SW 1271 (cell line): ENCODE results near the gene SAMD15.
"Not testable (repeated sequence)": the region's sequence is repeated elsewhere in the genome, so short reads cannot be mapped to it uniquely, and the experiment has no call there.

Experiments
- DNase-seq, 2 experiments: peaks; one replicate each; lab custom pipeline; 2025; lab: John Stamatoyannopoulos, UW

The SAMD15 gene

DNA sequence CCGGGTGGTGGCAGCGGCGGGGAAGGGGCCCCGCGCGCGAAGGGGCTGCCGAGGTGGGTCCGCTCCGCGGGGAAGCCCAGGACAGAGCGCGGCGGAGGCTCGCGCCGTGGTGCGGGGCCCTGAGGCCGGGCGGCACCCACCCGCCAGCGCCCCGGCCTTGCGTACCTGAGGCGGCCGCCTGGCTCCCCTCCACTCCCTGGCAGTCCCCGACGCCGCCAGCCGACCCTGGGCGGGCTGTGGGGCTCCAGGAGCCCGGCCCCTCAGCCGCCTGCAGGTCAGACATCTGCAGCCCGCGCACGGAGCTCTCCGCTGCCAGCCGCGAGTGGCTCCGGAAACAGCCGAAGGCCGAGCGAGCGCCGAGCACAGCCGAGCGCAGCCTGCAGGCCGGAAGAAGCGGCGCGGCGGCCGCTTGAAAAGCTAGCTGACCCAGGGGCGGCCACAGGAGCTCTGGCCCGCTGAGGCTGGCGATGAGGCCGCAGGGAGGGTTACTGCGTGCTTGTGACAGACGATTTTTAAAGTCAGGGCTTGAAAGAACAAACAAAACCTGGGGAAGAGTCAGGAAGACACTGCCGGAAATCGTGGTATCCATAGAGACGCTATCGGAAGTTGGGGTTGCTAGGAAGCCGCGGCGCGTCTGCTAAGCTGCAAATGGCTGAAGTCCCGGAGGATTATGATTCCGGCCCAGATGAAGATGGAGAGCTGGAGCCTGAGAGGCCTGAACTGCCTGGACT is at the start of gene SAMD15, which contains the start of gene TMED8:
SAMD15 (plus strand) TSS at position 609 of the 731 bp plus-strand sequence; CDS start at position 649, 40 bp downstream.
TMED8 (minus strand) TSS at position 324 of the 731 bp plus-strand sequence; CDS start at position 283, 41 bp downstream.
- DNase-seq, result peak; percentile 59 to 88

DNA sequence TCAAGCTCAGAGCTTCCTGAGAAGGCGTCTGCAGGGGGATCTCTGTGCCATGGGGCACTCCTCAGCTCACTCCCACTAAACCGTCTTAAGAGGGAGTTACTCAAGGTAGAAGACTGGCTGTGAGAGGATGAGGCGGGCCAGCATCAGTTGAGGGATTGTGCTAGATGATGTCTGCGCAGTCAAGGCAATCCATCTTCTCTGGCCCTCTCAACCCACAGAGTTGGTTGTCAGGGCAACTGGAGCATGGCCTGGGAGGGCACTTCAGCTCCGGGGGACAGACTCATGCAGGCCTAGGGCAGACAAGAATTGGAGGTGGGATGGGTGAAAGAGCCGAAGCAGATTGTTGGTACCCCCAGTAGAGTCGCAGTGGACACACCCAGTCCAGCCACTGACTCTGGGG is 47.3 kb upstream of the SAMD15 start:
- no peak for DNase-seq

DNA sequence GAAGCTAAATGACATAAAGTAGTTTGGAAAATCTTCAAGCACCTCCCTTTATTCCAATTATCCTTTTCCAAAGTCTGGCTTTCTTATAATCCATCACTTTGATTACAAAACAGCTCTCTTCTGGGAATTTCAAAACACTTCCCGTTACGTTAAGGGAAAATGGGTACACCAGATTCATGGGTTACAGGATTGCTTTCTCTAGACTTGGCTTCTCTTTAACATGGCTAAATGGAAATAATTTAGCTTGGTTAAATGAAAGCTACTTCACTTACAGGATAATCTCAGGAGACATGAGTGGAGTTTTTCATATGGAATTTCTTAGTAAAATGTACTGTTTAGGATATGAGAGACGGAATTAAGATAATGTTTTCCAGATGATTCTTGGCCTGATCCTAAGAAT is 41.6 kb upstream of the SAMD15 start:
- DNase-seq, result no peak

DNA sequence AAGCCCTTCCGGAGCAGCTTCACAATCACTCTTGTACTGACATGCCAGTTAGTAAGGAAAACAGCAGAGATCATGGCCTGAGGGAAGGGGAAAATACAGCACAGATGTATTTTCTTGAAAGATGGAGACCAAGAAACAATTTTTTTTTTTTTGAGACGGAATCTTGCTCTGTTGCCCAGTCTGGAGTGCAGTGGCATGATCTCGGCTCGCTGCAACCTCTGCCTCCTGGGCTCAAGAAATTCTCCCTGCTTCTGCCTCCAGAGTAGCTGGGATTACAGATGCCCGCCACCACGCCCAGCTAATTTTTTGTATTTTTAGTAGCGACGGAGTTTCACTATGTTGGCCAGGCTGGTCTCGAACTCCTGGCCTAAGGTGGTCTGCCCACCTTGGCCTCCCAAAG is 39.9 kb upstream of the SAMD15 start:
- DNase-seq, result not testable (repeated sequence)

DNA sequence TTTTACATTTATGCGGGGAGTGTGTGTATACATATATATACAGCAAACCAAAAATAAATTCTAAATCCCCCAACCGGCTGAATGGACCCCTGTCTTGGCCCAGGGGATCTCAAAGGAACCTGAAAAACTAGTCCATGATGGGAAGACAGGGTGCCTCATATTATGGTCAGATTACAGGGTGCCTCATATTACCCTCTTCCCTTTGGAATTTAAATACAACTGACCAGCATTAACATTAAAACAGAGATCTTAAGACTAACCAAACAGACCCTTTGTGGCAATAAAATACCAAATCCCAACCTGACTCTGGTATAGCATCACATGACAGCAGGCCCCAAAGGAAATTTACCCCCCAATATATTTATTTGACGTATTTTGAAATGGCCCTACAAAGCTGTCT is 39.3 kb upstream of the SAMD15 start:
- no peak for DNase-seq

DNA sequence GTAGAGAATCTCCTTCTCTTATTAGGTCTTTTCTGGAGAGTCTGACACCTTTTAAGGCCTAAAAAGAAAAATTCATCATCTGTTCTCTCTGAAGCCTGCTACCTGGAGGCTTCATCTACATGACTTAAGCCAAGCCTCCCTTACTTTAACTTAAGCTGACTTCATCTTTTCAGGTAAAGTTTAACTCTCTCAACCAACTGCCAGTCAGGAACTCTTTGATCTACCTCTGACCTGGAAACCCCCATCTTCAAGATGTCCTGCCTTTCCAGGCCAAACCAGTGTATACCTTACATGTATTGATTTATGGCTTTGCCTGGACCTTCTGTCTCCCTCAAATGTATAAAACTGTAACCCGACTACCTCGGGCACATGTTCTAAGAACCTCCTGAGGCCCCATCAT is 38.9 kb upstream of the SAMD15 start:
- DNase-seq, result no peak

DNA sequence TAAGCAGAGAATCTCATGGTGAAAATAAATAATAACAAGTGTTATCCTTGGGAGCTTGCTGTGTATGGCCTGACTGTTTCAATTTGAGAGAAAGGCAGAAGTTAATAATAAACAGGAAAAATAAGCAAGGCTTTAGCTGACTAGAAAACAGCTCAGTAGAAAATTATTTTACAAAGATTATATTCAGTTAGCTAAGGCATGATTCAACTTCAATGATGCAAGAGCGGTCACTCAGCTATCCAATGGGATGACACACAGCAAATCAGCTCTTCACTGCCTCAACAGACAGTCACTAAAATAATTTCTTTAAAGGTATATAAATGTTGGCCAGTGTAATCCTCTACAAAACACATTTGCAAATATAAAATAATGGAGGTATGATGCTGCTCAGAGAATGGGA is 37.8 kb upstream of the SAMD15 start:
- DNase-seq, result no peak

DNA sequence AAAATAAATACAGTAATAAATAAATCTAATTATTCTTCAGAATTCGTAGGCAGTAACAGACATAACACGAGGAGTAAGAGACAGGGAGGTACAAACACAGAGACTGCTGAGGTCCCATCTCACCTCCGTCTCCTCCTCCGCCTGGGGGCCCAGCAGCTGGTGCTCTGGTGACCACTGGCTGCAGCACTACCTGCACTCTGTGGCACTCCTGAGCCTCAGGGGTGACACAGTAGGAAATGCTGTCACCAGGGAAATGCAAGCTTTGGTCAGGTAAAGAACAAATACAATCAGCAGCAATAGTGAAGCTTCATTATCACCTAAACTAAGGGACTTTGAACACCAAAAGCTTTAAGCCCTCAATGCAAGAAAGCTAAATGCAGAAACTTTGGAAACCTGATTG is 36.8 kb upstream of the SAMD15 start:
- no peak for DNase-seq

DNA sequence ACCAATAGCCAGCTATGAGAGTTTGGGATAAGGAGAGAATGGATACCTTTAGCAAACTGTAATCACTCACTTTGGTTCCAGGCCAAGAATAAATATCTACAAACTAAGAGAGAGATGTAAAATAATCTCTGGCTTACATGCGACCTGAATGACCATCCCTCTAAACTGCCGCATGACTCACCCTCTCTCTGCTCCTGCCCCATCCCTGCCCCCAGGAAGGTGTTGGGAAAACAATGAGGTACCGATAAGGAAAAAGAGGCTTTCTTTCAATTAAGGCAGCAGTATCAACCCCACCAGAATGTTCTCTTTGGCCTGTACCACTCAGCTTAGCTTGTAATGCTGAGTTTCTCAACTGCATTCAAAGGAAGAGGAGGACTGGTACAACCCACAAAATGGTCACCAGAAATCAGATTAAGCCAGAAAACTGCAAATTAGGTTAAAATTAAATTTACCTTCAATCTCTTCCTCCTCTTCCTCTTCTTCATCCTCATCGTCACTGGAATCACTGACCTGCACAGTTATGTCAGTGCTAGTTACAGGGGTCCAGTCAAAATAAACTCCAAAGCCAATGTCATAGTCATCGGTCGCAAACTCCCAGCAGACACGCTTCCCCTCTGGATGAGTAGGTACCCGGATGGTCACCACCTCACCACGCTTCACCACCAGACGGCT is 34.3 kb upstream of the SAMD15 start:
- DNase-seq, result no peak

DNA sequence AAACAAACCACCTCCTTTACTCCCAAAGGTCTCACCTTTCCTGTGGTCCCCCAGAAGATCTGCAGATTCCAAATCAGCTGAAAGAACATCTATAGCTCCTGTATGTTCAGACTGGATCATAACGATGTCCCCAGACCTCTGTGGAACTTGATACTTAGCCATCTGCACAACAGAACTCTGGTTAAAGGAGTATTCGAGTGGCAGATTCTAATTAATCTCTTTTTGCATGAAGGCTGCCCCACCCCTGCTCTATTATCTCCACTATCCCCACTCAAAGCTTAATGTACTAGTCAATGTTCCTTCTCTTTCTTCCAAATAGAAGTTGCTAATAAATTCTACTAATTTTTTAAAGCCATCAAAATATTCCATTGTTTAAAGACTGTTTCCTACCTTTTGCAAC is 33.5 kb upstream of the SAMD15 start:
- DNase-seq, result no peak

DNA sequence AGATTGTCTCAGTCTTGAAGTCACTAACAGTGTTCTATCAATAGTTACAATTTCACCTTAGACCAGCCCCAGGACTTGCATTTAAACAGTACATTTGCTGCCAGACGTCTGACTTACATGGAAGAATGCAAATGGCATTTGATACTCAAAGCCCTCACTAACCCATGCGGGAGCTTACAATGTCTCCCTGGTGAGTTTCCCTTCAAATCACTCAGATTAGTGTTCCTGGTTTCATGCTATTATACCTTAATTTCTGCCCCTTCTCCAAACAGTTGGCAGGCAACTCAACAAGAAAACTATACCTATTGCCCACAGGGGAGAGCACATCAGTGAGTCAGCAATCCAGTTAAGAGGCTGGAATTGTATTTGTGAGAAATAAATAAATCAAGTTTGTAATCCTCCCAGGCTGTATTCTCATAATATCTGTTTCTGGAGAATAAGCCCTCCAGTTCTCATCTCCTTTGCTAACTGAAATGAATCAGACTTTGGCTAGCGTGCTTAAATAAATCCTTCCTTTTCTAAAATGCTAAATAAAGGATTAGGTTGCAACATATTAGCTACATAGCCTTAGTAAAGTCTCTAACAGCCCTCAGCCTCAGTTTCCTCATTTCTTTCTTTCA is 32.7 kb upstream of the SAMD15 start:
- no peak for DNase-seq

DNA sequence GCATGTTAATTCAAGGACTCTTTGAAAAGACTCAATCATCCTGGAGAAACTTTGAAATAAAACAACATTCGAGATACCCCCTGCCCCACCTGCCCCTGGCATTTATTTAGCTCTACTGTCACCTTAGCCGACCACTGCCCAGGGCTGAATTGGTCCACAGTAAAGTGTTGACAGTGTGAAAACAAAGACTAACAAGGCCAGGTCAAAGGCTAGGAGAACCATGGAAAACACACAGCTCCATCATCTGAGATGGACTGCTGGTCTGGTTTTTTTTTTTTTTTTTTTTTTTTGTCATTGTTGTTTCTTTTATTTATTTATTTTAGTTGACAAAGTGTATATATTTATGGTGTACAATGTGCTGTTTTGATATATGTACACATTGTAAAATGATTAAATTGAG is 30.7 kb upstream of the SAMD15 start:
- DNase-seq, result no peak

DNA sequence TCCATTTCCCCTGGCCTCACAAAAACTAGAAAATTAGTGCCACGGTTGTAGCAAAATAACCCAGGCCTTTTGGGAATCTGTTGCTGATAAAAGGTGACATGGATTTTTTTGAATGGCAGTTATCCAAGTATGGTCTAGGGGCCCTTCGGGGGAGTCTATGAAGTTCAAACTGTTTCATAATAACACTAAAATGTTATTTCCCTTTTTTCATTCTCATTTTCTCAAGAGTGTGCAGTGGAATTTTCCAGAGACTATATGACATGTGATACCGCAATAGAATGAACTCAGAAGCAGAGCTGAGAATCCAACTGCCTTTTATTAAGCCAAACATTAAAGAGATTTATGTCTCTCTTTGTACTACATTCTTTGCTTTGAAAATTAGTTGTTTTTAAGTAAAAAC is 29.4 kb upstream of the SAMD15 start:
- no peak for DNase-seq

DNA sequence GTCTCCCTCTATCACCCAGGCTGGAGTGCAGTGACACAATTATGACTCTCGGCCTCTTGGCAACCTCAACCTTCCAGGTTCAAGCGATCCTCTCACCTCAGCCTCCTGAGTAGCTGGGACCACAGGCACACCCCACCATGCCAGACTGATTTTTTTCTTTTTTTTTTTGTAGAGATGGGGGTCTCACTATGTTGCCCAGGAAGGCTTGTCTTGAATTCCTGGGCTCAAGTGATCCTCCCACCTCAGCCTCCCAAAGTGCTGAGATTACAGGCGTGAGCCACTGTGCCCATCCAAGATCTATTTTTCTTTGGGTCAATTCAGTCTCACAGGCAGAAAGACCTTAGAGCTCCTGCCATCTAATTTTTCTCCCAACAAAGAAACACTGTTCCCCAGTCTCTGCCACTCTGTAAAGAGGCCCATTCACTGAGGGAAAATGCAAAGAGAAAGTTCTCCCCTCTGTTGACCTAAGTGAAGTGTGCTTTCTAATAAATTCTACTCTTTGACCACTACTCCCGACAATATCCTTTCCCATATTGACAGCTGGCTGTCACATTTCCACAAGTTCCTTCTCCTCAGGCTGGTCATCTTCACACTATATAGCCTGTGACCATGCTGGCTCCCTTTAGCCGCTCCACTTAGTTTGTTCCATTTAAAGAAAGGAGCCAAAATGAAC is 23.6 kb upstream of the SAMD15 start:
- DNase-seq, result no peak

DNA sequence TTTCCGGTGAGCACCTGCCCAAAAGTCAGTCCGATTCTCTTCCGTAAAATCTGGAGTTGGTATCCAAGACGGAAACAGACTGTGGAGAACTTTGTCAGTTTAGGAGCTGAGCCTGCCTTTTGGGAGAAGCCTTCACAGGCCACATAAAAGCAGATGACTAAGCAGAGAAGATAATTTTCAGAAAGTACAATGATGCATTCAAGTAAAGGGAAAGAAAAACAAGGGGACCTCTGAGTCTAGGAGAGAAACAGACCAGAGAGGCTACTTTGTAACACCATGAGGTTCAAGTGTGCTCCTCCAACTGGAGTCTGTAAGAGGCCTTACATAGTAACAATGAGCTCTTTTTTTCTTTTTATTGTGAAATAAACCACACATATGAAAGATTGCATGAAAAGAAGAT is 21.4 kb upstream of the SAMD15 start:
- no peak for DNase-seq

DNA sequence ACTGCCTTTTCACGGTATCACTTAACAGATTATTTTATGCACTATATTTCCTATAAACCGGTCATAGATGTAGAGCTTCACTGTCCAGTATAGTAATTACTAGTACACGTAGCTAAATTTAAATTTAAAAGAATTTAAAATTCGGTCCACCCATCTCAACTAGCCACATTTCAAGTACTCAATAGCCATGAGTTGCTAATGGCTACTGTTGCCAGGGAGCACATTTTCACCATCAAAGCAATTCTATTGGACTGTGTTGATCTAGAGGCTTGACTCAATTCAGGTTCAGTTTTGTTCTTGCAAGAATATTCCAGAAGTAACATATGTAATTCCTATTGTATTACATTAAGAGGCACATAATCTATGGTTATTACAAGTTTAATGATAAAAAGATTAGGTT is 20.3 kb upstream of the SAMD15 start:
- DNase-seq, result no peak

DNA sequence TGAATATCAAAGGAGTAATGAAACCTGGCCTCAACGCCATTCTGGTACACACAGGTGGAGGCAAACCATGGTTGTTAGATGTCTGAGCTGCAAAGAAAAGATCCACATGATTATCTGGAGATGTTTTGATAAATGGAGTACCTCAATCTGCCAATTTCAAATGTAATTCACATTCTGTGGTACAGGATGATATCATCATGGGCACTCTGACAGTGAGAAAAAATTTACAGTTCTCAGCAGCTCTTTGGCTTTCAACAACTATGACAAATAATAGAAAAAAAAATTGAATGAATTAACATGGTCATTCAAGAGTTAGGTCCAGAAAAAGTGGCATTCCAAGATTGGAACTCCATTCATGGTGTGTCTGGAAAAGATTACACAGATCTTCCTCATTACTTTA is 17.6 kb upstream of the SAMD15 start:
- DNase-seq, result no peak

DNA sequence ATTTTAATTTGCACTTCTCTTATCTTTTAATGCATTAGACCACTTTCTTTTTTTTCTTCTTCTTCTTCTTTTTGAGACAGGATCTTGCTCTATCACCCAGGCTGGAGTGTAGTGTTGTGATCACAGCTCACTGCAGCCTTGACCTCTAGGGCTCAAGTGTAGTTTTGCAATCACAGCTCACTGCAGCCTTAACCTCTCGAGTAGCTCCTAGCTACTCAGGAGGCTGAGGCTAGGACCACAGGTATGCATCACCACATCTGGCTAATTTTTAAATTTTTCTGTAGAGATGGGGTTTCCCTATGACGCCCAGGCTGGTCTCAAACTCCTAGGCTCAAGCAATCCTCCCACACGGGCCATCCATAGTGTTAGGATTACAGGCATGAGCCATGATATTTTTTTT is 13.0 kb upstream of the SAMD15 start:
- DNase-seq, result no peak

DNA sequence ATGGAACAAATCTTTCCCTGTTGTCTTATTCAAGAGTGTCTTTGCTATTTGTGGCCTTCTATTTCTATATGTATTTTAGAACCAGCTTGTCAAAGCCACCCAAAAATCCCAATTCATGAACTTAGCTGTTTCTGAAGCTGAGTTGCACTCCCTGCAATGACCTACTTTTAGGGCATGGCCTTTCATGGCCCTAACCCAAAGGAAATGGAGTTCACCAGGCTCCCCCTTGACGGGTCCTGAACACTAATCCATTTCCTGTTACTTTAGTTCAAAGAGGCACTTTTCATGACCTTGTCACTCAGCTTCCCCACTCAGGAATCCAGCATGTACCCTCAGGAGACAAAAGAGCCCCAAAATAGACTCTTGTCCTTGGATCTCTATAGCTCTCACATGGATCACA is 7.9 kb upstream of the SAMD15 start:
- DNase-seq, result no peak

DNA sequence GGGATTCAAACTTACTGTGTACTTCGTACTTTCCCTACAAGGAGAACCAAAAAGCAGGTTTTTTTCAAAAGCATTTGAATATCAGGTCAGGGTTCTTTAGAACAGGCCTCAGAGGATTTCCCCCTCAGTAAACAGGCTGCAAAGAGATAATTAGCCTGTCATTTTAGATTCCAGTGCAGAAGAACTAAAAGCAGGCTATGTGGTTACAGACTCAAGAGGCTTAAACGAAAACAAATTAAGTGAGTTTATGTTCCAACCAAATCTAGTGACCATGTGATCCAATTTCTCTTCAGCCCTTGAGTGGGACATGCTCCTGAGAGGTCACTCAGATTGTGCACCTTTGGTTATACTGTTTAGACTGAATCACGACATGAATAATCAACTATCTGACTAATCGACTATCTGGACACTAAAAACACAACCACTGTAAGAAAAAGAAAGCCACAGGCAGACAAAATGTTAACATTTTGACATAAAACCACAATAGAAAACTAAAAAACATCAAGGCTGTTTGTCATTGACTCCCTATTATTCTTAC is 4.8 kb upstream of the SAMD15 start:
- no peak for DNase-seq

DNA sequence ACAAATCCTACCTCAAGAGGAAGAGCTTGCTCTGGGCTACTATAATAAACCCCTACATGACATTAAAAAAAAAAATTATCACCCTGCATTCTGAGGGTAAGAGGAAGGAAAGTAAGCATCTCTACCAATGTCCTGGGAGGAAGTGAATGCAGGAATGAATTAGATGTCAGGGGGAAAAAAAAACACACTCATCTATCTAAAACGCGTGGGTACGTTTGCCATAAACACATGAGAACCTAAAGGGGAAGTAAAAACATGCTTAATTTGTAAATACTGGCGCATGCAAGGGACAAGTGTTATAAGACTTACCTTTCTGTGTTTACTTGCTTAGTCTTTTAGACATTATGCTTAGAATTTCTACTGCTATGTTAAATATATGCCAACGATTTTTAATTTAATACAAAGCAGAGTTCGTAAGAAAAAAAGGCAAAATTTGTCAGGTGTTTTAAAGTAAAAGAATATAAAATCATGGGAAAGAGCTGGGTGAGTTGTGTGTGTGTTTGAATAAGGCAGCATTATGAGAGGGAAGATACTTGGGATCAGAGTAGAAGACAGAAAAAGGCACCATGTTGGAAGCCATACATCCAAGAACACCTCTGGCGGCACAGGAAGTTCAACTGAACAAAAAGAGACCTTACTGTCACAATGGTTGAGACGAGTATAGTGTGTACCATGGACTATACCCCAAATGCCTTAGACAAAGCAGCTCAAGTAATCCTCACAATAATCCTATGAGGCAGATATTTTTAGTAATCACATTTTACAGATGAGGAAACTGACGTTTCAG is 1.8 kb upstream of the SAMD15 start:
- no peak for DNase-seq
